Activated CD8-positive, alpha-beta memory T cell treated with anti-CD3 and anti-CD28 coated beads, Interleukin-2, amount 50 U/mL, for 24 hours (primary cell): ENCODE results near the gene HNRNPUL1.

Experiments
- DNase-seq: peaks from one replicate; pipeline ENCODE4 v3.0.0-alpha.2; 2020; ENCODE audit errors: extremely low read depth

Gene HNRNPUL1

GRCh38 chr19:41234512-41235168, 29.5 kb upstream of the HNRNPUL1 start:
- no peak for DNase-seq

- no peak for DNase-seq
Observed at GRCh38 chr19:41235480-41235879, 28.7 kb upstream of the HNRNPUL1 start.

- no peak for DNase-seq
Observed at GRCh38 chr19:41238244-41238643, 25.9 kb upstream of the HNRNPUL1 start.

GRCh38 chr19:41239363-41239762, 24.8 kb upstream of the HNRNPUL1 start:
- no peak for DNase-seq

- no peak for DNase-seq
Observed at GRCh38 chr19:41239961-41240574, 24.1 kb upstream of the HNRNPUL1 start.

GRCh38 chr19:41241859-41242258, 22.3 kb upstream of the HNRNPUL1 start:
- no peak for DNase-seq

- no peak for DNase-seq
Observed at GRCh38 chr19:41244117-41244516, 20.1 kb upstream of the HNRNPUL1 start.

GRCh38 chr19:41245843-41246242, 18.3 kb upstream of the HNRNPUL1 start:
- DNase-seq, result no peak

GRCh38 chr19:41248895-41249294, 15.3 kb upstream of the HNRNPUL1 start:
- no peak for DNase-seq

GRCh38 chr19:41249707-41250423, 14.3 kb upstream of the HNRNPUL1 start:
- no peak for DNase-seq

GRCh38 chr19:41253660-41254059, 10.5 kb upstream of the HNRNPUL1 start:
- no peak for DNase-seq

- DNase-seq, result no peak
Observed at GRCh38 chr19:41255171-41255570, 9.0 kb upstream of the HNRNPUL1 start.

- no peak for DNase-seq
Observed at GRCh38 chr19:41261474-41262190, 2.5 kb upstream of the HNRNPUL1 start.

- DNase-seq, result peak; percentile 72
Observed at GRCh38 chr19:41263042-41263849, 926 bp upstream of the HNRNPUL1 start.

- peak; percentile 20 for DNase-seq
Observed at GRCh38 chr19:41264581-41265394, 616 bp downstream of the HNRNPUL1 start.

GRCh38 chr19:41265395-41266153, 1.4 kb downstream of the HNRNPUL1 start:
- no peak for DNase-seq

- no peak for DNase-seq
Observed at GRCh38 chr19:41269055-41269454, 4.9 kb downstream of the HNRNPUL1 start.

GRCh38 chr19:41269571-41269970, 5.4 kb downstream of the HNRNPUL1 start:
- no peak for DNase-seq

- no peak for DNase-seq
Observed at GRCh38 chr19:41273076-41273475, 8.9 kb downstream of the HNRNPUL1 start.

- no peak for DNase-seq
Observed at GRCh38 chr19:41274802-41275201, 10.6 kb downstream of the HNRNPUL1 start.
